Endodermal cell (in vitro differentiated cells): ENCODE measurements around the gene BRCC3. TPM values are rescaled to one million over a fixed set of nuclear protein-coding genes. Genes with fewer than 3 reads are reported as not detected.

ENCODE experiments used
- DNase-seq: peaks from one replicate; pipeline ENCODE4 v3.0.0-alpha.2; 2017
- H3K27ac ChIP-seq: 2 replicates; pipeline ENCODE4 v1.5.1; 2013; ENCODE audit warnings: mild to moderate bottlenecking, low read depth, low read length, moderate library complexity
- H3K27me3 ChIP-seq: 2 replicates; pipeline ENCODE4 v1.6.1; 2013; ENCODE audit warnings: mild to moderate bottlenecking, low read length, moderate library complexity; ENCODE audit not compliant: insufficient read depth, control insufficient read depth, poor library complexity, severe bottlenecking
- H3K36me3 ChIP-seq: 2 replicates; pipeline ENCODE4 v1.7.0; 2013; ENCODE audit warnings: mild to moderate bottlenecking, low read length, moderate library complexity; ENCODE audit not compliant: control insufficient read depth, insufficient read depth
- H3K4me1 ChIP-seq: one replicate; pipeline ENCODE4 v1.7.0; 2013; ENCODE audit warnings: low read length; ENCODE audit not compliant: control insufficient read depth, insufficient read depth
- H3K4me3 ChIP-seq: 2 replicates; pipeline ENCODE4 v1.5.1; 2013; ENCODE audit warnings: mild to moderate bottlenecking, low read length, moderate library complexity
- H3K9ac ChIP-seq: 2 replicates; pipeline ENCODE4 v1.6.1; 2013; ENCODE audit warnings: mild to moderate bottlenecking, low read length, moderate library complexity; ENCODE audit not compliant: poor library complexity, severe bottlenecking; ENCODE audit errors: extremely low read depth
- H3K9me3 ChIP-seq: 2 replicates; pipeline ENCODE4 v1.6.1; 2013; ENCODE audit warnings: mild to moderate bottlenecking, low read length, moderate library complexity; ENCODE audit not compliant: control insufficient read depth
- H3K27ac Mint-ChIP-seq: 2 replicates; pipeline ENCODE4 v1.8.0; 2020; ENCODE audit warnings: mixed read lengths
- H3K27me3 Mint-ChIP-seq: 2 replicates; pipeline ENCODE4 v1.8.0; 2021; ENCODE audit warnings: mild to moderate bottlenecking, mixed read lengths; ENCODE audit not compliant: insufficient read depth
- H3K36me3 Mint-ChIP-seq: 2 replicates; pipeline ENCODE4 v1.8.0; 2020; ENCODE audit warnings: low read depth, mixed read lengths
- H3K4me1 Mint-ChIP-seq: 2 replicates; pipeline ENCODE4 v1.8.0; 2020; ENCODE audit warnings: mixed read lengths
- H3K4me3 Mint-ChIP-seq: 2 replicates; pipeline ENCODE4 v1.8.0; 2020; ENCODE audit warnings: mild to moderate bottlenecking, moderate library complexity, mixed read lengths
- H3K9me3 Mint-ChIP-seq: 2 replicates; pipeline ENCODE4 v1.8.0; 2020; ENCODE audit warnings: mild to moderate bottlenecking, mixed read lengths
- CTCF ChIP-seq: fragments of 200-600 bp; sonication (generic); conservative IDR thresholded peaks from 2 replicates; pipeline ENCODE4 v1.5.0; 2021; ENCODE audit warnings: antibody characterized with exemption, mild to moderate bottlenecking
- WGBS, 2 experiments: methylation state at CpG; one replicate each; pipeline versions ENCODE4 v1.1.5 to v1.1.7; 2013; ENCODE audit warnings: missing lambda C conversion rate in 2 of 2, mixed read lengths in 1 of 2; ENCODE audit not compliant: insufficient coverage in 1 of 2, insufficient read length in 1 of 2; 5-methylcytosine and 5-hydroxymethylcytosine counted together
- total RNA-seq, 2 donors: library from RNA; stranded (reverse); fragmentation: NEBNext Ultra II Directional in 1 of 2; extraction: Animal tissue kit (Norgen Biotek cat#: 25700) in 1 of 2; gene quantifications; 2 replicates in 1 of 2; 3 replicates in 1 of 2; pipeline ENCODE4 v1.2.1, GENCODE V29; 2021

The BRCC3 gene
- total RNA-seq, 2 donors from 2014 or later = 21.9 to 22.8 TPM

GRCh38 chrX:155112171-155112570, 40.9 kb downstream of the BRCC3 start:
- Mint-ChIP-seq H3K27ac (no peak overlapping the region), H3K36me3 (peaks cover 39% of the 10 kb centered on the region)

GRCh38 chrX:155113097-155113496, 41.8 kb downstream of the BRCC3 start:
- TF ChIP-seq CTCF = no peak
- no peaks in the 10 kb centered on the region for H3K27me3 Mint-ChIP-seq
- 96 to 97% methylated on average over 4 of the region's 4 CpGs for WGBS, 2 experiments
- no peak for DNase-seq
- no peaks in the 10 kb centered on the region for H3K4me1 Mint-ChIP-seq
- no peak overlapping the region for H3K9ac ChIP-seq
- no peak overlapping the region for H3K27ac Mint-ChIP-seq
- H3K36me3 ChIP-seq = peaks cover 17% of the 10 kb centered on the region
- H3K4me1 ChIP-seq = no peaks in the 10 kb centered on the region
- no peaks in the 10 kb centered on the region for H3K27me3 ChIP-seq
- peaks cover 34% of the 10 kb centered on the region for H3K36me3 Mint-ChIP-seq
- no peak overlapping the region for H3K4me3 ChIP-seq
- H3K27ac ChIP-seq = no peak overlapping the region
- peaks cover 8% of the 10 kb centered on the region for H3K9me3 ChIP-seq
- H3K9me3 Mint-ChIP-seq = peaks cover 65% of the 10 kb centered on the region
- H3K4me3 Mint-ChIP-seq = no peak overlapping the region

More at GRCh38 chrX:155112171-155112570, 40.9 kb downstream of the BRCC3 start:
- Histone ChIP-seq H3K4me1 (no peaks in the 10 kb centered on the region), H3K4me3 (no peak overlapping the region), H3K27me3 (no peaks in the 10 kb centered on the region), H3K27ac (no peak overlapping the region), H3K36me3 (peaks cover 17% of the 10 kb centered on the region), H3K9me3 (peaks cover 8% of the 10 kb centered on the region), H3K9ac (no peak overlapping the region)
- no peak for TF ChIP-seq CTCF
- DNase-seq = no peak
- no peaks in the 10 kb centered on the region for H3K27me3 Mint-ChIP-seq
- 97% methylated on average over 2 of the region's 3 CpGs; no CpG with 5 or more reads in 1 of the 2 experiments for WGBS, 2 experiments
- peaks cover 70% of the 10 kb centered on the region for H3K9me3 Mint-ChIP-seq
- H3K4me3 Mint-ChIP-seq = no peak overlapping the region
- no peaks in the 10 kb centered on the region for H3K4me1 Mint-ChIP-seq

GRCh38 chrX:155115174-155115819, 44.0 kb downstream of the BRCC3 start:
- DNase-seq = no peak
- Mint-ChIP-seq H3K4me1 (no peaks in the 10 kb centered on the region), H3K4me3 (no peak overlapping the region), H3K9me3 (peaks cover 65% of the 10 kb centered on the region), H3K27me3 (no peaks in the 10 kb centered on the region), H3K36me3 (peaks cover 40% of the 10 kb centered on the region), H3K27ac (no peak overlapping the region)
- WGBS, 2 experiments = 80 to 93% methylated on average over 1 of the region's 1 CpG
- peaks cover 8% of the 10 kb centered on the region for H3K9me3 ChIP-seq
- H3K27ac ChIP-seq = no peak overlapping the region
- H3K27me3 ChIP-seq = no peaks in the 10 kb centered on the region
- H3K9ac ChIP-seq = no peak overlapping the region
- no peaks in the 10 kb centered on the region for H3K4me1 ChIP-seq
- no peak overlapping the region for H3K4me3 ChIP-seq
- peaks cover 16% of the 10 kb centered on the region for H3K36me3 ChIP-seq
- TF ChIP-seq CTCF = no peak
